MM.1S (cell line): Measurements from ENCODE around the gene ZNF699.

Source experiments
- DNase-seq: peaks from one replicate; pipeline ENCODE4 v3.0.0-alpha.2; 2015
- H2AFZ ChIP-seq: fragments of 300-600 bp; sonication (generic); 2 replicates; pipeline ENCODE4 v1.6.0; 2016; ENCODE audit warnings: antibody characterized with exemption, low read length
- H3F3A ChIP-seq: fragments of 300-600 bp; sonication (generic); 2 replicates; pipeline ENCODE4 v1.6.1; 2016; ENCODE audit warnings: mild to moderate bottlenecking, antibody characterized with exemption, low read length, moderate library complexity, mixed read lengths; ENCODE audit not compliant: insufficient read depth
- H3K27ac ChIP-seq: fragments of 300-600 bp; sonication (generic); 2 replicates; pipeline ENCODE4 v1.5.1; 2016; ENCODE audit warnings: mild to moderate bottlenecking, low read length
- H3K27me3 ChIP-seq: fragments of 300-600 bp; sonication (generic); replicated peaks from 2 replicates; pipeline ENCODE4 v1.6.0; 2016; ENCODE audit warnings: low read length; ENCODE audit not compliant: insufficient read depth
- H3K36me3 ChIP-seq: fragments of 300-600 bp; sonication (generic); replicated peaks from 2 replicates; pipeline ENCODE4 v1.6.1; 2016; ENCODE audit warnings: mild to moderate bottlenecking, low read length, mixed read lengths; ENCODE audit not compliant: insufficient read depth
- H3K4me1 ChIP-seq: fragments of 300-600 bp; sonication (generic); 2 replicates; pipeline ENCODE4 v1.6.1; 2016; ENCODE audit warnings: low read length, mixed read lengths
- H3K4me2 ChIP-seq: fragments of 300-600 bp; sonication (generic); 2 replicates; pipeline ENCODE4 v1.6.0; 2016; ENCODE audit warnings: low read depth, low read length
- H3K4me3 ChIP-seq: fragments of 300-600 bp; sonication (generic); 2 replicates; pipeline ENCODE4 v1.5.1; 2016; ENCODE audit warnings: low read length, mixed read lengths
- H3K79me2 ChIP-seq: fragments of 300-600 bp; sonication (generic); 2 replicates; pipeline ENCODE4 v1.6.1; 2016; ENCODE audit warnings: mixed run types, low read length, mixed read lengths
- H3K9ac ChIP-seq: fragments of 300-600 bp; sonication (generic); 2 replicates; pipeline ENCODE4 v1.6.1; 2016; ENCODE audit warnings: low read length, mixed read lengths
- H3K9me2 ChIP-seq: fragments of 300-600 bp; sonication (generic); replicated peaks from 2 replicates; pipeline ENCODE4 v1.6.1; 2016; ENCODE audit warnings: mild to moderate bottlenecking, low read length, mixed read lengths; ENCODE audit not compliant: insufficient read depth
- H3K9me3 ChIP-seq: fragments of 300-600 bp; sonication (generic); replicated peaks from 2 replicates; pipeline ENCODE4 v1.6.1; 2016; ENCODE audit warnings: mild to moderate bottlenecking, low read length, mixed read lengths; ENCODE audit not compliant: insufficient read depth
- H4K20me1 ChIP-seq: fragments of 300-600 bp; sonication (generic); 2 replicates; pipeline ENCODE4 v1.6.1; 2016; ENCODE audit warnings: mild to moderate bottlenecking, low read length, moderate library complexity, mixed read lengths; ENCODE audit not compliant: insufficient read depth
- EZH2 ChIP-seq: fragments of 300-600 bp; sonication (generic); optimal IDR thresholded peaks from 2 replicates; pipeline ENCODE3; 2017; ENCODE audit warnings: low read depth, mild to moderate bottlenecking, antibody characterized with exemption, low read length, mixed read lengths
- EZH2phosphoT487 ChIP-seq: fragments of 300-600 bp; sonication (generic); IDR thresholded peaks from 2 replicates; pipeline ENCODE4 v1.6.1; 2018; ENCODE audit warnings: antibody characterized with exemption, low read length
- TF ChIP-seq, protein P1 (sequence below): fragments of 300-600 bp; sonication (generic); IDR thresholded peaks from 2 replicates; pipeline ENCODE4 v1.5.1; 2016; ENCODE audit warnings: antibody characterized with exemption, low read length, mixed read lengths

Gene ZNF699

DNA sequence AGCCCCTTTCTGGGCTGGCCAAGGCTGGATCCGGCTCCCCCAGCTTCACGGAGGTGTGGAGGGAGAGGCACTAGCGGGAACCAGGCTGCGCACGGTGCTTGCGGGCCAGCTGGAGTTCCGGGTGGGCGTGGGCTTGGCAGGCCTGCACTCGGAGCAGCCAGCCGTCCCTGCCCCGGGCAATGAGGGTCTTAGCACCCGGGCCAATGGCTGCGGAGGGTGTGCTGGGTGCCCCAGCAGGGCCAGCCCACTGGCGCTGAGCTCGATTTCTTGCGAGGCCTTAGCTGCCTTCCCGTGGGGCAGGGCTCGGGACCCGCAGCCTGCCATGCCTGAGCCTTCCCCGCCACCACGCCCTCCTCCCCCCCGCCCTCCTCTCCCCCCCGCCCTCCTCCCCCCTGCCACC lies 11.7 kb upstream of the ZNF699 start:
- no peak overlapping the region for H3K4me3 ChIP-seq
- no peak overlapping the region for H2AFZ ChIP-seq
- H3K9me3 ChIP-seq = no peaks in the 10 kb centered on the region
- 0 out of 2 replicates have a peak, but pooled peaks cover 5% of the 10 kb centered on the region for H3K79me2 ChIP-seq
- H3K9me2 ChIP-seq = no peaks in the 10 kb centered on the region
- H3K4me2 ChIP-seq = no peak overlapping the region
- H3F3A ChIP-seq = peaks cover 11% of the 10 kb centered on the region
- peaks cover 5% of the 10 kb centered on the region; the same call in 1 of the 2 replicates for H3K4me1 ChIP-seq
- H4K20me1 ChIP-seq = no peaks in the 10 kb centered on the region
- H3K9ac ChIP-seq = no peak overlapping the region
- no peaks in the 10 kb centered on the region for H3K36me3 ChIP-seq
- no peaks in the 10 kb centered on the region for H3K27me3 ChIP-seq
- no peak for TF ChIP-seq EZH2phosphoT487
- TF ChIP-seq, protein P1, sequence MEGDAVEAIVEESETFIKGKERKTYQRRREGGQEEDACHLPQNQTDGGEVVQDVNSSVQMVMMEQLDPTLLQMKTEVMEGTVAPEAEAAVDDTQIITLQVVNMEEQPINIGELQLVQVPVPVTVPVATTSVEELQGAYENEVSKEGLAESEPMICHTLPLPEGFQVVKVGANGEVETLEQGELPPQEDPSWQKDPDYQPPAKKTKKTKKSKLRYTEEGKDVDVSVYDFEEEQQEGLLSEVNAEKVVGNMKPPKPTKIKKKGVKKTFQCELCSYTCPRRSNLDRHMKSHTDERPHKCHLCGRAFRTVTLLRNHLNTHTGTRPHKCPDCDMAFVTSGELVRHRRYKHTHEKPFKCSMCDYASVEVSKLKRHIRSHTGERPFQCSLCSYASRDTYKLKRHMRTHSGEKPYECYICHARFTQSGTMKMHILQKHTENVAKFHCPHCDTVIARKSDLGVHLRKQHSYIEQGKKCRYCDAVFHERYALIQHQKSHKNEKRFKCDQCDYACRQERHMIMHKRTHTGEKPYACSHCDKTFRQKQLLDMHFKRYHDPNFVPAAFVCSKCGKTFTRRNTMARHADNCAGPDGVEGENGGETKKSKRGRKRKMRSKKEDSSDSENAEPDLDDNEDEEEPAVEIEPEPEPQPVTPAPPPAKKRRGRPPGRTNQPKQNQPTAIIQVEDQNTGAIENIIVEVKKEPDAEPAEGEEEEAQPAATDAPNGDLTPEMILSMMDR = no peak
- TF ChIP-seq EZH2 = no peak
- no peak for DNase-seq
- H3K27ac ChIP-seq = no peak overlapping the region

DNA sequence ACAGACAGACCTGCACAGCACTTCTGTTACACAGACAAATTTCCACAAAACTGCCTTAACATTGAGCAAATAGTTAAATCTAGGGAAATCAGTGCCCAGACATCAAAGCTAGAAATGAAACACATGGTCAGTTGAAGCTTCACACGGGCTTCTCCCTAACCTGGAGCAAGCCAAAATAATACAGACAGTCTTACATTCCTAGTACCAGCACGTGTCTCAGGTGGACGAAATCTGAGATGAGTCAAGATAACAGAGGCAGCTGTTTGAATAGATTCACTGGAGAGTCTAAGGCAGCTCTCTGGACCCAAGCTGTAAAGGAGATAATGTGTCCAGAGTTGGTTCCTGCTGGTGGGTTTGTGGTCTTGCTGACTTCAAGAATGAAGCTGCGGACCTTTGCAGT lies 4.1 kb upstream of the ZNF699 start:
- Histone ChIP-seq H3F3A (peaks cover 5% of the 10 kb centered on the region; the same call in 1 of the 2 replicates), H3K9me2 (no peaks in the 10 kb centered on the region), H3K9me3 (no peaks in the 10 kb centered on the region), H3K27me3 (no peaks in the 10 kb centered on the region; the same call in 1 of the 2 replicates), H3K4me1 (0 out of 2 replicates have a peak, but pooled peaks cover under 1% of the 10 kb centered on the region), H3K27ac (no peak overlapping the region), H2AFZ (no peak overlapping the region), H3K4me3 (no peak overlapping the region), H3K79me2 (no peaks in the 10 kb centered on the region), H3K4me2 (no peak overlapping the region), H4K20me1 (no peaks in the 10 kb centered on the region), H3K9ac (no peak overlapping the region), H3K36me3 (no peaks in the 10 kb centered on the region)
- TF ChIP-seq EZH2phosphoT487 (no peak), EZH2 (no peak)
- TF ChIP-seq, protein P1 = no peak
- no peak for DNase-seq

DNA sequence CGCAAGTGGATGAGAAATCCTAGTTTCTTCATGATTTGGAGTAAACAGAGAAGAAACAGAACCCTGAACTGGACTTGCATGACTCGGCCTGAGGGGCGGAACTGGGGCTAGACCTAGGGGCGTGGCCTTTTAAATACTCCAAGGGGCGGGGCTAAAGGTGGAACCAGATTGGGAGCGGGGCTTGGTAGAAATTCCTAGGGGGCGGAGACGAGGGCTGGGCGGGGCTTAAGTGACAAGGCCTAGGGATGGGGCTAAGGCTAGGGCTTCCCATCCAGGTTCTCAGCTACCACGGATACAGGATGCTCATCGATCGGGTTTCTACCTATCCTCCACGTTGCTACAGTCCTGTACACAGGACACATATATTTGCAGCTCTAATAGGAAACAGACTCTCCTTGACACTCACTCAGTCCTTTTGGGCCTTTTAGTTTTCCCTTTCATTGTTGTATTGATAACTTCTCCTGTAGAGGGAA lies 372 bp upstream of the ZNF699 start:
- no peaks in the 10 kb centered on the region for H3K36me3 ChIP-seq

More for the DNA sequence above, 372 bp upstream of the ZNF699 start:
- Histone ChIP-seq H3F3A (peaks cover 7% of the 10 kb centered on the region; the same call in 1 of the 2 replicates), H2AFZ (peak overlapping the region; percentile 97), H3K9me3 (no peaks in the 10 kb centered on the region), H3K79me2 (no peaks in the 10 kb centered on the region), H3K27me3 (no peaks in the 10 kb centered on the region), H3K4me1 (0 out of 2 replicates have a peak, but pooled peaks cover 4% of the 10 kb centered on the region), H3K9ac (peak overlapping the region; percentile 74; the same call in 1 of the 2 replicates), H3K27ac (peak overlapping the region; percentile 58; the same call in 1 of the 2 replicates), H3K4me3 (peak overlapping the region; percentile 76), H4K20me1 (no peaks in the 10 kb centered on the region), H3K9me2 (no peaks in the 10 kb centered on the region), H3K4me2 (peak overlapping the region; percentile 73; the same call in 1 of the 2 replicates)
- DNase-seq = no peak
- TF ChIP-seq, protein P1 = no peak
- TF ChIP-seq EZH2phosphoT487 = no peak
- no peak for TF ChIP-seq EZH2
